Skeletal muscle tissue (tissue), 4 donors: ENCODE results near the gene PKP1. TPM values are rescaled to one million over a fixed set of nuclear protein-coding genes. Genes with fewer than 3 reads are reported as not detected.

Experiments
- H3K27ac ChIP-seq: one replicate; pipeline ENCODE4 v1.7.0; 2013; ENCODE audit warnings: mild to moderate bottlenecking, low read depth, low read length, inconsistent platforms
- H3K27me3 ChIP-seq, 3 donors: one replicate each; pipeline ENCODE4 v1.7.0; 2013; ENCODE audit warnings: low read length in 3 of 3; ENCODE audit not compliant: control insufficient read depth in 3 of 3, insufficient read depth in 3 of 3
- H3K36me3 ChIP-seq, 3 donors: one replicate each; pipeline ENCODE4 v1.7.0; 2013; ENCODE audit warnings: low read length in 3 of 3; ENCODE audit not compliant: control insufficient read depth in 3 of 3, insufficient read depth in 3 of 3
- H3K4me1 ChIP-seq, 3 donors: one replicate each; pipeline ENCODE4 v1.7.0; 2013; ENCODE audit warnings: low read length in 3 of 3, mild to moderate bottlenecking in 3 of 3; ENCODE audit not compliant: control insufficient read depth in 3 of 3, insufficient read depth in 3 of 3
- H3K4me3 ChIP-seq, 3 donors: one replicate each; pipeline ENCODE4 v1.7.0; 2013; ENCODE audit warnings: low read length in 3 of 3
- H3K9ac ChIP-seq, 3 donors: one replicate each; pipeline ENCODE4 v1.7.0; 2013; ENCODE audit warnings: low read length in 3 of 3, mild to moderate bottlenecking in 3 of 3, moderate library complexity in 2 of 3, low read depth in 1 of 3
- H3K9me3 ChIP-seq, 3 donors: one replicate each; pipeline ENCODE4 v1.7.0; 2013; ENCODE audit warnings: low read length in 3 of 3; ENCODE audit not compliant: control insufficient read depth in 3 of 3
- total RNA-seq: library from RNA; depleted of rRNA; stranded (reverse); fragments of >200 nt; gene quantifications from one replicate; pipeline ENCODE4 v1.2.3, GENCODE V29; 2014
- donor health status: Osteomylitis.

PKP1 gene
- total RNA-seq, 1 donor from 2014 or later, result 3.7 TPM

DNA sequence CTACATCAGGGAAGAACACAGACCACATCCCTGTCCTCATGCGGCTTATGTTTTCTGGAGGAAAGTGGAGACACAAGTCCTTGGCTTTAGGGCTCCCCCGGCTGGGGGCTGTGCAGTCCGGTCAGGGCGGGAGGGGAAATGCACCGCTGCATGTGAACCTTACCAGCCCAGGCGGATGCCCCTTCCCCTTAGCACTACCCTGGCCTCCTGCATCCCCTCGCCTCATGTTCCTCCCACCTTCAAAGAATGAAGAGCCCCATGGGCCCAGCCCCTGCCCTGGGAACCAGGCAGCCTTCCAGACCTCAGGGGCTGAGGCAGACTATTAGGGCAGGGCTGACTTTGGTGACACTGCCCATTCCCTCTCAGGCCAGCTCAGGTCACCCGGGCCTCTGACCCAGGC is 48.7 kb downstream of the PKP1 start:
- H3K36me3 ChIP-seq, result no peaks in the 10 kb centered on the region
- no peak overlapping the region for H3K9ac ChIP-seq
- no peak overlapping the region for H3K27ac ChIP-seq
- H3K9me3 ChIP-seq, result no peaks in the 10 kb centered on the region
- peaks cover 0 to 16% (median 13%) of the 10 kb centered on the region in 3 donors for H3K4me1 ChIP-seq
- no peaks in the 10 kb centered on the region for H3K27me3 ChIP-seq
- no peak overlapping the region for H3K4me3 ChIP-seq

DNA sequence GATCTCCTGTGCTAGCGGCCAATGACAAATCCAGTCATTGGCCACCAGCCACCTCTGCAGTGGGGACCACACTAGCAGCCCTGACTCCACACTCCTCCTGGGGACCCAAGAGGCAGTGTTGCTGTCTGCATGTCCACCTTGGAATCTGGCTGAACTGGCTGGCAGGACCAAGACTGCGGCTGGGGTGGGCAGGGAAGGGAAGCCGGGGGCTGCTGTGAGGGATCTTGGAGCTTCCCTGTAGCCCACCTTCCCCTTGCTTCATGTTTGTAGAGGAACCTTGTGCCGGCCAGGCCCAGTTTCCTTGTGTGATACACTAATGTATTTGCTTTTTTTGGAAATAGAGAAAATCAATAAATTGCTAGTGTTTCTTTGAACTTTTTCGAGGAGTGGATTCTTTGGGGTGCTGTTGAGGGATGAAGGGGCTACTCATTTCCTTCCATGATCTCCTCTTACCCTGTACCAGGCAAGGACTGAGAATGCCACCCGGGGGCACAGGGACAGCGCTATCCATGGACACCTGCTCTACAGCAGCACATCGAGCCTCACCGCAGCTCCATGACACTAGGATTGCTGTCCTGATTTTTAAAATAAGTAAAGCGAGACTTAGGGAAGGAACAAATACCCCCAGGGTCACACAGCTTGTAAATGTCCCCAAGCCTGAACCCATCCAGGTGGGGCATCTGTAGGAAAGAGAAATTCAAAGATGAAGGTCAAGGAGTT is 49.5 kb downstream of the PKP1 start:
- H3K36me3 ChIP-seq, result no peaks in the 10 kb centered on the region
- H3K9ac ChIP-seq, result no peak overlapping the region
- no peak overlapping the region for H3K4me3 ChIP-seq
- no peak overlapping the region for H3K27ac ChIP-seq
- H3K27me3 ChIP-seq, result no peaks in the 10 kb centered on the region
- peaks cover 0 to 16% (median 13%) of the 10 kb centered on the region in 3 donors for H3K4me1 ChIP-seq
- H3K9me3 ChIP-seq, result no peaks in the 10 kb centered on the region

DNA sequence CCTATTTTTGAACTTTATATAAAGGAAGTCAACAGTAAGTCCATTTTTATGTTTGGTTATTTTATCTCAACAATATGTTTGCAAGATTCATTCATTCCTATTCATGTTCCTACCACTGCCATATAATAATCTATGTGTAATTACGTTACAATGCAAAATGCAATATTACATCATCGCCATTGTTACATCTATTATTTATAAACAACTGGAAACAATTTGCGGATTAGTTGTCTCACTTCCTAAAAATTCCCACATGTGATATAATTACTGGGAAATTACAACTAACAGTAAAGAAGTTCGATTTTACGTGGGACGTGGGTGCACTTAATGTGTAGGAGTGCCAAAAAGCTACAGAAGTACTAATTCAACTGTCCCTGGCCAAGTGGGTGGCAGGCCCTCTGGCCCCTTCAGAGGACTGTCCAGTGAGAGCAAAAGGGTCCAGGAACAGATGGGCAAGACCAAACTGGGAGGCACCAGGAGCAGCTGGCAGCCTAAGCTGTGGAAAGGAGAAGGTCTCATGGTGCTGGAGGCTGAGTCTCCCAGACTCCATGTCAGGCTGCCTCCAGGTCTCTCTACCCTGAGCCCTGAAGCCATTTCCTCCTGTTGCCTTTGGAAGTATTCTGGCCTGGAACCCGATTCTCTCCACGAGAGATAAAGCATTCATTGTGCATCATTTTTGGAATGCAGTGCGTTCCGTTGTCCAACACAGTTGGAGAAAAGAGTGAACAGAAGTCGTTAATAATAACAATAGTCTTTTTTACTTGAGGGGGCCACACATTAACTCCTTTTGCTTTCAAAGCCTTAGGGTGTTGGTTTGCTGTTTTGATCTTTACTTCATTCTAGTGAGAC is 51.2 kb downstream of the PKP1 start:
- no peak overlapping the region for H3K4me3 ChIP-seq
- no peaks in the 10 kb centered on the region for H3K9me3 ChIP-seq
- H3K27me3 ChIP-seq, result no peaks in the 10 kb centered on the region
- no peak overlapping the region for H3K27ac ChIP-seq
- H3K36me3 ChIP-seq, result no peaks in the 10 kb centered on the region
- H3K9ac ChIP-seq, result no peak overlapping the region
- peaks cover 0 to 9% (median 9%) of the 10 kb centered on the region in 3 donors for H3K4me1 ChIP-seq

DNA sequence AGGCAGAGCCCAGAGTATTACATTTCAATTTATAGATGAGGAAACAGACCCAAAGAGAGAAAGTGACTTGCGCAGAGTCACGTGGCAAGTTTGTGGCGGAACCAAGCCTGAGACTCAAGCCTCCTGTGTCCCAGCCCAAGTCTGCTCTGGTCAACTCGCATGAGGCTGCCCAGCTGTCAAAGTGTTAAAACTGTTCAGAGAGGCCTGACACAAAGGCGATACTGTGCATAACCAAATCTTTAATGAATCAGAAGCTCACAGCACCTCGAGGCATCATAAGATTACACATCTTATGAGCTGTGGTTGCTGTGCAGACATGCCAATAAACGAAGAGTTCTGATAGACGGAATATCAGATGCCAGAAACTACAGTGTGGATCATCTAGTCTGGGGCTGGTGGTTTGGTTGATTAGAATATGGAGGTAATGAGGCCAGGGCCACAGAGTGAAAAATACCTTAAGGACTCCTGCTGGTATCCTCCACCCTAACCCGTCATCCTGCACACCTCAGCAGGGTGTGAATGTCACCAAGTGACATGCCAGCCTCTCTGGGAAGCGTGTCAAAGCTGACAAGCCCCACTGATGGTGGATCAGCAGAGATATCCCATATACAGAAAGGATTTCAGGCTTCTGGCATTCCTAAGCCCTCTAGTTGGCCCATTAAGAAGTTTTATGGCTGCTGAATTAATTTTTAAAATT is 52.0 kb downstream of the PKP1 start:
- H3K4me1 ChIP-seq, result peaks cover 0 to 4% (median 3%) of the 10 kb centered on the region in 3 donors
- H3K4me3 ChIP-seq, result no peak overlapping the region
- no peak overlapping the region for H3K27ac ChIP-seq
- H3K9me3 ChIP-seq, result no peaks in the 10 kb centered on the region
- no peaks in the 10 kb centered on the region for H3K27me3 ChIP-seq
- H3K9ac ChIP-seq, result no peak overlapping the region
- no peaks in the 10 kb centered on the region for H3K36me3 ChIP-seq

DNA sequence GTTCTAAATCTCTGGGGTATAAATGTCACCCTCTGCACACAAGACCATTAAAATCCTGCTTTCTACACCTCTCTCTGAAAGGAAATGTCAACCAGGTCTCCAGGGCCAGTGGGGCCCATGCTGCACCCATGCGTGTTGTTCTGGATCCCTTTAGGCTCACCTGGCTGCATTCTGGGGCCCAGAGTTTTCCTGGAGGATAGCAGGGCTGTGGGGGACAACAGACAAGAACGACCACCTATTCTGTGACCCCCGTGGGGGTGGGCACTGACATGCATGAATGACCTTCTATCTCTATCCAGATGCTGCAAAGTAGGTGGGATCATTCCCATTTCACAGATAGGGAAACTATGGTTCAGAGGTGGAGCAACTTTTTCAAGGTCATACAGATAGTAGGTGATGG is 52.6 kb downstream of the PKP1 start:
- no peaks in the 10 kb centered on the region for H3K9me3 ChIP-seq
- H3K27me3 ChIP-seq, result no peaks in the 10 kb centered on the region
- H3K27ac ChIP-seq, result no peak overlapping the region
- no peaks in the 10 kb centered on the region for H3K36me3 ChIP-seq
- no peak overlapping the region for H3K4me3 ChIP-seq
- H3K9ac ChIP-seq, result no peak overlapping the region
- peaks cover 0 to 4% (median 0%) of the 10 kb centered on the region in 3 donors for H3K4me1 ChIP-seq

DNA sequence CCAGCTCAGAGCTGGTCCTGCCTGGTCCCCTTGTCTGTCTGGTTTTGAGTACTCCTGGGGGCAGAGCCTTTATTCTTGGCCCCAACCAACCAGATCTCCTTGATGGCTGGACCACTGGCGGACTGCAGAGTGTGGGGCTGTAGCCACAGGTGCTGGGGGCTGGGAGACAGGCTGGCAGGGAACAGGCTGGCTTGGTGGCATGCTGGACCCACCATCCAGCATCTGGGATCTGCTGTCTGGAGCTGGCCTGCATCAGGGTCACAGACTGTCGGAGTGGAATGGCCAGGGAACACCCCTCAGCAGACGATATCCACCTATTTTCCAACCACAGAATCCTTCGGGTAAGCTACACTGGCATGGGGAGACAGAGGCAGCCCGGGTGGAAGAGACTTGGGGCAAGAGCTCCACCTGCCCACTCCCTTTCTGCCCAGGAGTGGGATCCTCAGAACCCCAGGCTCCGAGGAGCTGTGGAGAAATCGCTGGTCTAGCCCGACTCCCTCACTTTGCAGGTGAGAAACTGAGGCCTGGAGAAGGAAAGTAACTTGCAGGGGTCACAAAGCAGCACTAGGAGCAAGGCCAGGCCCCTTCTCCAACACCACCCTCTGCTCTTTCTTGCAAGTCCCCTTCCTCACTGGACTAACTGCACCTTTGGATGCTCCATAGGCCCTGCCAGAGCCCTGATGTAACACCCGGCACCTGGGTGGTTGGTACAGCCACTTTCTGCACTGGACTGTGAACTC is 53.6 kb downstream of the PKP1 start:
- H3K36me3 ChIP-seq, result no peaks in the 10 kb centered on the region

DNA sequence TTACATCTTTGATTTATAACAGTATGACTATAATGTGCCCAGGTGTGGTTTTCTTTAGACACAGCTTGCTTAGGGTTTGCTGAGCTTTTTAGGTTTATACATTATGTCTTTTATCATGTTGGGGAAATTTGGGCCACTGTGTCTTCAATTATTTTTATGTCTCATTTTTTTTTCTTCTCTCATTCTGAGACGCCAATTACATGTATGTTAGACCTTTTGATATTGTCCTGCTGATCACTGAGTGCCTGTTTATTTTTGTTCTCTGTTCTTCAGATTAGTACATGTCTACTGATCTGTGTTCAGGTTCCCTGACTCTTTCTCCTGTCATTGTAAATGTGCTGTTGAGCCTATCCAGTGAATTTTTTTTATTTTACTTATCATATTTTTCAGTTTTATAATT is 58.1 kb downstream of the PKP1 start:
- Histone ChIP-seq H3K9me3 (peaks cover 0 to 4% (median 0%) of the 10 kb centered on the region in 3 donors), H3K27me3 (peaks cover 0 to 2% (median 0%) of the 10 kb centered on the region in 3 donors), H3K36me3 (no peaks in the 10 kb centered on the region), H3K9ac (no peak overlapping the region), H3K27ac (no peak overlapping the region), H3K4me1 (no peaks in the 10 kb centered on the region), H3K4me3 (no peak overlapping the region)

More for the DNA sequence above, 53.6 kb downstream of the PKP1 start:
- Histone ChIP-seq H3K27ac (no peak overlapping the region), H3K9ac (no peak overlapping the region), H3K4me3 (no peak overlapping the region), H3K27me3 (no peaks in the 10 kb centered on the region), H3K9me3 (peaks cover 0 to 4% (median 0%) of the 10 kb centered on the region in 3 donors), H3K4me1 (peaks cover 0 to 4% (median 0%) of the 10 kb centered on the region in 3 donors)

DNA sequence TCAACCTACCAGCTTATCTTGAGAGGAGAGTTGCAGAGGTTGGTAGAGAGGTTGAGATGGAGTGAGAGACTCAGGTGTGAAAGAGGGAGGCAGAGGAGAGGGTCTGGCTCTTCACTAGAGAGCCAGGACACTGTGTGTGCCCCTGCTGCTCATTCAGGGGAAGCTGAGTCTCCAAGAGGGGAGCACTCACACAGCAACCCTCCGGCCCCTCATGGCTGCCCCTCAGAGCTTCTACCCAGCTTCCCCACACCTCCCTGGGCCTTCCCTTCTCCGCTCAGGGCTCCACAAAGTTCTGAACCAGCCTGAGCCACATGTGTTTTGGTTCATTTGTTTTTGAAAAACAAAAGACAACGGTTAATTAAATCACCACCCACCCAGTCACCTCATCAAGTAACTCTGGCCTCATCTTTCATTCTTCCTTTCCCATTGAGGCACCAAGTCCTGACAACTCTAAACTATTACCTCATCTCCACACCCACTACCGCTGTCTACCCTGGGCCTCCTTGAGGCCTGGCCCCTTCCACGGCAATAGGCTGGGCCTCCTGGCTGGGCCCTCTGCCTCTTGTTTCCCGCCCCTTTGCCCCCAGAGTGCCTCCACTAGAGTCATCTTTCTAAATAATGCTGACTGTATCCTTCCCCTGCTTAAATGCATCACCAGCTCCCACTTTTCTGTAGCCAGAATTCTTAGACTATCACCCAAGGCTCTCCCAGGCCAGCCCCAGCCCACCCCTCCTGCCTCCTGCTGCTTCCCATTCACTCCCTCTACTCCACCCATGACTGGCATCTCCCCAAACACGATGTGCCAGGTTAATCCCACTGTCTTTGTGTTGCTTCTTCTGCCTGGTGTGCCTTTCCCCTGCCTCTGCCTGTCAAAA is 61.1 kb downstream of the PKP1 start:
- Histone ChIP-seq H3K36me3 (no peaks in the 10 kb centered on the region), H3K27ac (no peak overlapping the region), H3K4me3 (no peak overlapping the region), H3K9me3 (peaks cover 0 to 4% (median 0%) of the 10 kb centered on the region in 3 donors), H3K27me3 (peaks cover 0 to 6% (median 6%) of the 10 kb centered on the region in 3 donors), H3K9ac (no peak overlapping the region), H3K4me1 (no peaks in the 10 kb centered on the region)

DNA sequence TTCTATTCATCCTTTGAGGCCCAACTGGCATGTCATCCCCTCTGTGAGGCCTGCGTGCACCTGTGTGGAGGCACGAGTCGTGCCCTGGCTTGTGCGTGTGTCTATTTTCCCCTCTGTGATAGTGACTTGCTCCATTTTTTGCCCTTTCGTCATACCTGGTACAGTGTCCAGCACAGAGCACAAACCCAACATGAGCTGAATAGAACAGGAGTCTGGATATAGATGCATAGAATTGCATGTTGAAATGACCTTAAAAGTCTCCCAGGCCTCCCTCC is 61.7 kb downstream of the PKP1 start:
- Histone ChIP-seq H3K4me3 (no peak overlapping the region), H3K36me3 (no peaks in the 10 kb centered on the region), H3K27me3 (peaks cover 0 to 6% (median 6%) of the 10 kb centered on the region in 3 donors), H3K9me3 (peaks cover 0 to 4% (median 0%) of the 10 kb centered on the region in 3 donors), H3K4me1 (no peaks in the 10 kb centered on the region), H3K9ac (no peak overlapping the region), H3K27ac (no peak overlapping the region)
